ENCODE measurements around the gene FBXO41.

GRCh38 chr2:73254343-73255006, 29.8 kb downstream of the FBXO41 start:
- TF ChIP-seq, protein P1, sequence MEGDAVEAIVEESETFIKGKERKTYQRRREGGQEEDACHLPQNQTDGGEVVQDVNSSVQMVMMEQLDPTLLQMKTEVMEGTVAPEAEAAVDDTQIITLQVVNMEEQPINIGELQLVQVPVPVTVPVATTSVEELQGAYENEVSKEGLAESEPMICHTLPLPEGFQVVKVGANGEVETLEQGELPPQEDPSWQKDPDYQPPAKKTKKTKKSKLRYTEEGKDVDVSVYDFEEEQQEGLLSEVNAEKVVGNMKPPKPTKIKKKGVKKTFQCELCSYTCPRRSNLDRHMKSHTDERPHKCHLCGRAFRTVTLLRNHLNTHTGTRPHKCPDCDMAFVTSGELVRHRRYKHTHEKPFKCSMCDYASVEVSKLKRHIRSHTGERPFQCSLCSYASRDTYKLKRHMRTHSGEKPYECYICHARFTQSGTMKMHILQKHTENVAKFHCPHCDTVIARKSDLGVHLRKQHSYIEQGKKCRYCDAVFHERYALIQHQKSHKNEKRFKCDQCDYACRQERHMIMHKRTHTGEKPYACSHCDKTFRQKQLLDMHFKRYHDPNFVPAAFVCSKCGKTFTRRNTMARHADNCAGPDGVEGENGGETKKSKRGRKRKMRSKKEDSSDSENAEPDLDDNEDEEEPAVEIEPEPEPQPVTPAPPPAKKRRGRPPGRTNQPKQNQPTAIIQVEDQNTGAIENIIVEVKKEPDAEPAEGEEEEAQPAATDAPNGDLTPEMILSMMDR (IDR thresholded peaks at IDR 0.05): no peak
- TF ChIP-seq POLR2AphosphoS5 (IDR thresholded peaks at IDR 0.05): no peak
- TF ChIP-seq POLR2A (IDR thresholded peaks at IDR 0.05): no peak
